NOMO-1 treated with dmso at 0.1 percent for 144 hours (cell line): ENCODE results near the gene TMLHE.
"Not testable (repeated sequence)": the region's sequence is repeated elsewhere in the genome, so short reads cannot be mapped to it uniquely, and the experiment has no call there.

ENCODE experiments used
- DNase-seq: peaks from one replicate; lab custom pipeline; 2025; ENCODE audit not compliant: unreplicated experiment; lab: John Stamatoyannopoulos, UW

TMLHE gene, protein sequence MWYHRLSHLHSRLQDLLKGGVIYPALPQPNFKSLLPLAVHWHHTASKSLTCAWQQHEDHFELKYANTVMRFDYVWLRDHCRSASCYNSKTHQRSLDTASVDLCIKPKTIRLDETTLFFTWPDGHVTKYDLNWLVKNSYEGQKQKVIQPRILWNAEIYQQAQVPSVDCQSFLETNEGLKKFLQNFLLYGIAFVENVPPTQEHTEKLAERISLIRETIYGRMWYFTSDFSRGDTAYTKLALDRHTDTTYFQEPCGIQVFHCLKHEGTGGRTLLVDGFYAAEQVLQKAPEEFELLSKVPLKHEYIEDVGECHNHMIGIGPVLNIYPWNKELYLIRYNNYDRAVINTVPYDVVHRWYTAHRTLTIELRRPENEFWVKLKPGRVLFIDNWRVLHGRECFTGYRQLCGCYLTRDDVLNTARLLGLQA

DNA sequence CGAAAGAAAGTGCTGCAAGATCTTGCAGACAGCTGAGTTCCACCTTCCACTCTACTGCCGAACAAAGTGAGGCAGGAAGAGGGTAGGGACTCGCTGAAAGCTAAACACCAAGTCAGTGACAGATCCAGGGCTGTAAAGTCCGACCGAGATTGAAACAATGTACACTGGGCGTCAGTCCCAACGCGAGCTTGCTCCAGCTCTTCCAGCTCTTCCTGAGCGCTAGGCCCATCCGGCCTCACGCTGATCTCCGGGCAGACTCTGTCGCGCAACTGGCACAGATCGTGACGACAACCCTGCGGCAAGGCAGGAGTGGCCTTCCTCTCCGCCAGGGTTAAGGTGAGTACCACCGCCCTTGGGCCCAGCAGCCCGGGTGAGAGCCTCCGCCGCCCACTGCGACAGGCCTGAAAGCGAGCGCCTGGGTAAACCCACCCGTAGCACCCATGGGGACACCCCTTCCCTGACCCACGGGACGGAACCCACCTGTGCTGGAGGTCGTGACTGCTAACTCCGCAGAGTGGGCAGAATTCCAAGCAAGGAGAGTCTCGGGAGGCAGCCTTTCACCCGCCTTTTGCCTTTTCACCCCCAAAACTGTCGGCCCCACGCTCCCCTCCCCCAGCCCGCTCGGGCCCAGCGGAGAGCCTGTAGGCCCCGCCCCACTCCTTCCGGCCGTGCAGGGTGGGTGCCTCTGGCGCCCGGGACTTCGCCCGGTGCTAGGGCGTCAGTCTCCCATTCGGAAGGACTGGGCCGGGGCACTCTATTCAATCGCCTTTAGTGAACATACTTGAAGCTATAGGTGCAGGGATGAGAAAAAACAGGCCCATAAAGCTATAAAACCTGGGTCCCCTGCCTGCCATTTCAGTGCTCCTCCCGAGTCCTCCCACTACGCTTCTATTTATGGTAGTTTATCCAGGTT lies at the start of gene TMLHE, which contains the start of gene SPRY3:
Gene TMLHE, minus strand, starts transcription at position 641 of the 913 bp plus-strand sequence. CDS start 67,676 bp downstream, outside the sequence.
Gene SPRY3, plus strand, starts transcription at position 275 of the 913 bp plus-strand sequence.
- DNase-seq: peak; percentile 27

DNA sequence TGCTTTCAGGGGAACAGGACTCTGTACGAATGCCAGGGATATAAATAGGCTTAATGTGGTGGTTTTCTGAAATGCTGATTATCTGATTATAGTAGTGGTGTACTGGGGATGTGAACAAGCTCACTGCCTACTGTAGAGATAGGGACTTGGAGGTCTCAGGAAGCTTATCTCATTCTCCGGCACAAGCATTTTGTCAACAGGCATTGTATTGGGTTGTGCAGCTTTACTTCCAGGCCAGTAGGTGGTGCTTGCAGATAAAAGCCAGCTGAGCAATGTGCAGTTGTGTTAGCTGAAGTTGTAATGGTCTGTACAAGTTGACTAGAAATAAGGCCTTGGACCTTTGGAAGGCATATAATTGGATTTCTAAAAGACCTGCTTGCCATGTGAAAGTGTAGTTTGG lies 49.5 kb upstream of the TMLHE start:
- no peak for DNase-seq

DNA sequence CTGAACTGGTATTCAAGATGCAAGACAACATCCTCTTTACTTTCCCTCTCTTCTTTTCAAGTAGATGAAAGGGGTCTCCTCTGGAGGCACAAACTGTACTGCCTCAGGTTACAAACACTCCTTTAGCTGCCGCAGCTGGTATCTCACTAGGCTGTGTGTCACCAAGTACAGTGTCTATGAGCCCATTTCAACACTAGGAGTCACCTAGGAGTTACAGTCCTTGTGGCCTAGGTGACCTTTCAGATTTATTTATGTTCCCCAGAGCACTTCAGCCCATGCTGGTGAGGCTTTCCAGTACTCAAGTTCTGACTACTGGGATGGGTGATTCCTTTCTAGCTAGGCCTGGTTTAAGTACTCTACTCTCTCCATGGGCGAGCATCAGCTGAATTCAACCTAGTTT lies 32.4 kb upstream of the TMLHE start:
- no peak for DNase-seq

DNA sequence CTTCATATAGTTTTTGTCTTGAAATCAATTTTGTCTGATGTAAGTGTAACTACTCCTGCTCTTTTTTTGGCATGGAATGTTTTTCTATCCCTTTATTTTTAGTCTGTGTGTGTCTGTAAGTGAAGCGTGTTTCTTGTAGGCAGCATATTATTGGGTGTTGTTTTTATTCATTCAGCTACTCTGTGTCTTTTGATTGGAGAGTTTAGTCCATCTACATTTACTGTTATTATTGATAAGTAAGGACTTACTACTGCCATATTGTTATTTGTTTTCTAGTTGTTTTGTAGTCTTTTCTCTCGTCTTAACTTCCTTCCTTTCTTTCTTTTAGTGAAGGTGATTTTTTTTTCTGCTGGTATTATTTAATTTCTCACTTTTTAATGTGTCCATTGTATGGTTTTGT lies 30.5 kb upstream of the TMLHE start:
- no peak for DNase-seq

DNA sequence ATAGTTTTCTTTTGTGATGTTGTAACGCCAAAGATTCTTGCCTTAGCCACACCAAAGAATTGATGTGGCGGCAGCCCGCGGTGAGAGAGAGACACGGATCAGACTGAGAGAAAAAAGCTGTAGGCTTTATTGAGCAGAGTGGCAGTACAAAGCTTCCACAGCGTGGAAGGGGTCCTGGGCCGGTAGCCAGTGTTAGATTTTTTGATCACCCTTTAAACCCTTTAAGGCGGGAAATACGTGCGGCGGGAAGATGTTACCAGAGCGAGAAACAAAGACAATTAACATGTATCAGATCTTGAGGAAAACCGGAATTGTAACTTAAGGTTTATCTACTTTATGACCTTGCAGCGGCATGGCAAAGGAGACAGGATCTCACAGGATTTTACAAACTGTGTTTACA lies 28.6 kb upstream of the TMLHE start:
- not testable (repeated sequence) for DNase-seq

DNA sequence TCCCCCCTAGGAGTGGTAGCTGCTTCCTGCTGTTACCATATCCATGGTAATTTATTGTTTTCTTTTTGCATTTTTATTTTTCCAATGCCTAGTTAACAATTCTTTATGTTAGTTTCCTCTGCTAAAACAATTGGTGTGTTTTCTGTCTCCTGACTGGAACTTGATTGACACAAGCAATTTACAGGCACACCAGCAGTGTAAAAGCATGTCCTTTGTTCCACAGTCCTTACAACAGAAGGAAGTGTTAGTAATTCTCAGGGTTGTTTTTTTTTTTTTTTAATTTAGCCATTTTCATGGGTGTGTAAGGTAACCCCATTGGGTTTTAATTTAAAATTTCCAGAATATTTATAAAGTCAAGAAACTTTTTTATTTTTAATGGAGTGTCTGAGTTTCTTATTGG lies 25.0 kb upstream of the TMLHE start:
- DNase-seq: no peak

DNA sequence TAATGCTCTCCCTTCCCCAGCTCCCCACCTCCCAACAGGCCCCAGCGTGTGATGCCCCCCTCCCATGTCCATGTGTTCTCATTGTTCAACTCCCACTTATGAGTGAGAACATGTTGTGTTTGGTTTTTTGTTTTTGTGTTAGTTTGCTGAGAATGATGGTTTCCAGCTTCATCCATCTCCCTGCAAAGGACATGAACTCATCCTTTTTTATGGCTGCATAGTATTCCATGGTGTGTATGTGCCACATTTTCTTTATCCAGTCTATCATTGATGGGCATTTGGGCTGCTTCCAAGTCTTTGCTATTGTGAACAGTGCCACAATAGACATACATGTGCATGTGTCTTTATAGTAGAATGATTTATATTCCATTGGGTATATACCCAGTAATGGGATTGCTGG lies 22.3 kb upstream of the TMLHE start:
- not testable (repeated sequence) for DNase-seq

DNA sequence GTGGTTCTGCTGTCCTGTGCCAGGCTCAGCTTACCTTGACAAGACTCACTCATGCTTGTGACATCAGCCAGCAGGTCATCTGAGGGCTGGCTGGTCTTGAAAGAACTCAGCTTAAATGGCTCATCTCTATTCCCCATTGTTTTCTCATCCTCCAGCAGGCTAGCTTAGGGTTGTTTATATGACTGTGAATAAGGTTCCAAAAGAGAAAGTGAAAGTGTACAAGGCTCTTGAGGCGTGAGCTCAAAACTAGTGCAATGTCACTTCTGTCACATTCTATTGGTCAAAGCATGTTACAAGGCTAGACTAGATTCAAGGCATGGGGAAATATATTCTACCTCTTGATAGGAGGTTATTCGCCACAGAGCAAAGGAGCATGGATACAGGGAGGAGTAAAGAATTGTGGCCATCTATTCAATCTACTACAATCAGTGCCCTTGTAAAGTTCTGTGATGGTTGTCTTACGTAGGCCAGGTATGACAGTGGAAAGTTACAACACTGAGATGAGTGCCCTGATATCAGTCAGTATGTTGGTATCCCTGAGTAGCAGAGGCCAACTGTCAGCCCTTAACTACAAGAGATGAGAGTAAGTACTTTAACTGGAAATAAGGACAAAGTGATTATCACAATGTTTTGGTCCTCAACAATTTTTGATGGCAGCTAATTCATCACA lies 19.8 kb upstream of the TMLHE start:
- no peak for DNase-seq

DNA sequence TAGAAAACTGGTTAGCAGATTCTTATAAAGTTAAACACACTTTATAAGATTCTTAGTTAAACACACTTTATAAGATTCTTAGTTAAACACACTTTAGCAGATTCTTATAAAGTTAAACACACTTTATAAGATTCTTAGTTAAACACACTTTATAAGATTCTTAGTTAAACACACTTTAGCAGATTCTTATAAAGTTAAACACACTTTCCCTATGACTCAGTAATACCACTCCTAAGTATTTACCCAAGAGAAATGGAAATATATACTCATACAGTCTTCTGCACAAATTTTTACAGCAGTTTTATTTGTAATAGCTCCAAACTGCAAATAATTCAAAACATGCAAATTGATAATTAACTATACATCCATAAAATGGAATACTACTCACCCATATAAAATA lies 7.4 kb upstream of the TMLHE start:
- not testable (repeated sequence) for DNase-seq

DNA sequence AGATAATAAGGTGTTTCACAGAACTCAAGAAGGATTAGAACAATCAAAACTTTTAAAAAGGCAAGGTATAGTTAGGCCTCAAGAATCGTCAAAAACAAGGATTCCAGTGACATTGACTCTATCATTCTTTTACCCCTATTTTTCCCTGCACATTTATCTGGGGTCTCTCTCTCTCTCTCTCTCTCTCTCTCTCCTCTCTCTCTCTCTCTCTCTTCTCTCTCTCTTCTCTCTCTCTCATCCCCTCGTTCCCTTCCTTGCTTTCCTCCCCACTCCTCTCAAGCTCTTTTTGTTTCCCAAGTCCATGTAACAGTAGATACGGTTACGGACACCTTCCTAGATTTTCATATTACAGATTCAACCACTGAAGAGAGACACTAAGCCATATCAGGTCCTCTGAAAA lies 3.2 kb upstream of the TMLHE start:
- DNase-seq: no peak

DNA sequence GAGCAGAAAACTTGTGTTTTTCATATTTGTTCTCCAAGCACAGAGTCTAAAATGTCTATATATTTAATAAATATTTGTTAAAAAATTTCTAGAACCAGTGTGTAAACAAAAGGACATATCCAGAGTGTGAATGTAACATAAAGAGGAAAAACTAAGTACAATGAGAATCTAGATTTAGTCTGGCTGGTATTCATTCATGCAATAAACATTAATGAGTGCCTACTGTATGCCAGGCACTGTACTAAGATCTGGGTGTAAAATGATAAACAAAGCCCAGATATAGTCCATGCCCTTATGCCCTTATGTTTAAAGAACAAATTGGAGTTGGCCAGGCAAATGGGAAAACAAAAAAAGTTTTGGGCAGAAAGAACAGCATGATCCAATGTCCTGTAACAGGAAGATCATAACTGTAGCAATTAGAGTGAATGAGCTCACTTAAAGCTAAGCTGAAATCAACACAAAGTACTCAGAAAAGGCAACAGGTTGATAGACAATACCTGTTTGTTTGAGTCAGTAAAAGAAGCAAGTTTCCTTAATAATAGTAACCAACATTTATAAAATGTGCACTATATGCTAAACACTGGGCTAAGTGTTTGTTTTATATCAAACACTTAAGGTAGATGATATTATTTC lies 1.3 kb upstream of the TMLHE start:
- no peak for DNase-seq

DNA sequence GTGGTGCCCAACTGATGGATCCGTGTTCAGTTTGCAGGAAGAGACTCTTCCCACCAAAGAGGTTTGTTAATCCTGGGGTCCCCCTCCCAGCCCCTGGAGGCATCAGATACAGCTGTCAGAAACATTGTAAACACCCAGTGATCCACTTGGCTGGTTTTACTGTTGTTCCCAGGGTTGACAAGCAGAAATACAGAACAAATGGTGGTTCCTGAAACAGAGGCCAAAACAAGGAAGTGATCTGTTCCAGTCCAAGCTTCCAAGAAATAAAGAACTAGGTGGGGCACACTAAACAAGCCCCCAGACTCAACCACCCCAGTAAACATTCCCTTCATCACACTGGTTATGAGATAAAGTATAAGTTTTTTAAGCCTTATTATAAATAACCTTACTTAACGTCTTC lies 1.4 kb downstream of the TMLHE start:
- no peak for DNase-seq

DNA sequence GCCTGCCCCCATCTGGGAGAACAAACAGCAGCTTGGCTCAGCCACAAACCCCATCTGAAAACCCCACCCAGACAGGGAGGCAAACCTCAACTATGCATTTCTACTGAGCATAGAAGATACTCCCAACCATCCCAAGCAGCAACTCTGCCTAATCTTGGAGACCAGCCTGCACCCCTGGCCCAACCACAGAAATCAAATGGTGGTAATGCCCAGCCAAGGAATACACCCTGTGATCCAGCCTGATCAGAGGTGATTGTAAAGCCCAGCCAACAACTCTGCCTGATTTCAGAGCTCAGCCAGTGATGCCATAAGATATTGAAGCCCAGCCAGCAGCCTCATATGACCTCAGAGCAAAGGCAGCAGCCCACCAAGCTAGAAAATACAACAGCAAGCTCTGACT lies 19.8 kb downstream of the TMLHE start:
- no peak for DNase-seq

DNA sequence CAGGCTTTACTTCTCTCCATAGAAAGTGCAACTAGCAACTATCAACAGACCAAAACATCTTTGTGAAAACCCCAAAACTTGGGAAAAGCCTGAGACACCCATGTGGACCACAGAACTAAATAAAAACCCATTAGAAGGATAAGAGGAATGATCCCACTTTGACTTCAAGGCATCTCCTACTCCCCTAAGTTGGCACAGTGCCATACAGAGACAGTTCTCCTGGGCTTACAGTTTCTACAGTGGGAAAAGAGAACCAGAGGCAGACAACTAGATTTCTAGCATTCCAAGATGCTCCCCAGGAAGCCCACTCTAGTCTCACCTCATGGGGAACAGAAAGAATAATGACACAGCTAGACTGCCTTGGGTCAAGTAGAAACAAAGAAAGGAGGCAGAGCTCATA lies 20.4 kb downstream of the TMLHE start:
- no peak for DNase-seq

DNA sequence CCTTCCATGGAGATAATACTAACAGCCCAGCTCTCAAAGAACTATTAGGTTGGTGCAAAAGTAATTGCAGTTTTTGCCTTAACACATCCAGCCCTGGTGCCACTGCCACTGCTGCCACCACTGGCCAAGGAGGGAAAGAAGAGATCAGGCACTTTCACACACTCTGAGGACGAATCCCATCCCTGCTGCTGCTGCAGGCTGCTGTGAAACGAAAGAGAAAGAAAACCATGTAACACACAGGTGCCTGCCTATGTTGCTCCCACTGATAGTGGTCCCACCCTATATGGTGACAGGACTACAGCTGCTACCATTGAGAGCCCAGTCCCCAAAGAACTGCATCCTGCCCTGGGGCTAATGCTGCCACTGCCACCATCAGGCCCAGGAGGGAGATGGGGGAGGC lies 35.1 kb downstream of the TMLHE start:
- no peak for DNase-seq

DNA sequence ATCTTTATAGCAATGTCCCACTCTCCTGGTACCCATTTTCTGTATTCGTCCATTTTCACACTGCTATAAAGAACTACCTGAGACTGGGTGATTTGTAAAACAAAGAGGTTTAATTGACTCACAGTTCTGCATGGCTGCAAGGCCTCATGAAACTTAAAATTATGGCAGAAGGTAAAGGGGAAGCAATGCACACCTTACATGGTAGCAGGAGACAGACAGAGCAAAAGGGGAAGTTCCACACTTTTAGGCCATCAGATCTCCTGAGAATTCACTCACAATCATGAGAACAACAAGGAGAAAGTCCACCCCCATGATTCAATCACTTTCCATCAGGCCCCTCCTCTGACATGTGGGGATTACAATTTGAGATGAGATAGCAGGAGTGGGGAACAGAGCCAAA lies 49.7 kb downstream of the TMLHE start:
- no peak for DNase-seq

DNA sequence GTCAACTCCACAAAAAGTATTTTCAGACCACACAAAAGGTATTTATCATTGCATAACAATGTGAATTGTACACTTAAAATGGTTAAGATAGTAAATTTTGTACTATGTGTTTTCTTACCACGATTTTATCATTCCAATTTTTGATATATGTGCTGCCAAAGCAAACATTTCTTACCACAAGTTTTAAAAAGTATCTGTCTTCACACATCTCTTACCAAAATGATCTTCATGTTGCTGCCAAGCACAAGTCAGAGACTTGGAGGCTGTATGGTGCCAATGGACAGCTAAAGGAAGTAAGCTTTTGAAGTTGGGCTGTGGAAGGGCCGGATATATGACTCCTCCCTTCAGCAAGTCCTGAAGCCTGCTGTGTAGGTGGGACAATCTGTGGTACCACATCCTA lies 67.9 kb downstream of the TMLHE start:
- no peak for DNase-seq

DNA sequence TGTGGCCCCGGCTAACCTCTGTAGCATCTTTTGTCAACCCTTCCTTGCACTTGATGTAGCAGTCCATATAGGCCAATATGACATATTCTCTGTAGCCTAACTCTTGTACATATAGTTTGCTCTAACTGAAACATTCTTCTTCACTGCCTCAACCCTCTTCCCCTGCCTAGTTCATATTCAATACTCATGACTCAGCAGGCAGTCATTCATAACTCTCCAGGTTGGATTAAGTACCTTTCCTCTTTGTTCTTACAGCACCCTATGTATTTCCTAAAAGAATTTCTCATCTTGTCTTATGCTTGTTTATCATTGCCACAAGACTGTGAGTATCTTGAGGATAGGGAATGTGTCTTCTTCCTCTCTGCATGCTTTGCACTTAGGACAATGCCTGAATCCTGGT lies 76.9 kb downstream of the TMLHE start:
- DNase-seq: no peak

DNA sequence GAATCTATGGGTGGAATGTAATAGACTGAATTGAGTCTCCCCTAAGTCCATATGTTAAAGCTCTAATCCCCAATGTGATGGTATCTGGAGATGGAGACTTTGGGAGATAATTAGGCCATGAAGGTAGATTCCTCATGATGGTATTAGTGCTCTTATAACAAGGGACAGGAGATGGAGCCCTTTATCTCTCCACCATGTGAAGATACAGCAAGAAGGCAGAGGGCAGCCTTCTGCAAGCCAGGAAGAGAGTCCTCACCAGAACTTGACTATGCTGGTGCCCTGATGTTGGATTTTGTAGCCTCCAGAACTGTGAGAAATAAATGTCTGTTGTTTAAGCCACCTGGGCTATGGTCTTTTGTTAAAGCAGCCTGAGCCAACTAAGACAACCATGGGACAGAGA lies 78.0 kb downstream of the TMLHE start:
- no peak for DNase-seq

DNA sequence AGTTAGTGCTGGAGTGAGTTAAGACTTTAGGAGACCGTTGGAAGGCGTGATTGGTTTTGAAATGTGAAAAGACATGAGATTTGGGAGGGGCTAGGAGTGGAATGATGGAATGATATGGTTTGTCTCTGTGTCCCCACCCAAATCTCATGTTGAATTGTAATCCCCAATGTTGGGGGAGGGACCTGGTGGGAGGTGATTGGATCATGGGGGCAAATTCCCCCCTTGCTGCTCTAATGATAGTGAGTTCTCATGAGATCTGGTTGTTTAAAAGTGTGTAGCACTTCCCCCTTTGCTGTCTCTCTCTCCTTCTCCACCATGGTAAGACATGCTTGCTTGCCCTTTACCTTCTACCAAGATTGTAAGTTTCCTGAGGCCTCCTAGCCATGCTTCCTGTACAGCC lies 85.7 kb downstream of the TMLHE start:
- not testable (repeated sequence) for DNase-seq

DNA sequence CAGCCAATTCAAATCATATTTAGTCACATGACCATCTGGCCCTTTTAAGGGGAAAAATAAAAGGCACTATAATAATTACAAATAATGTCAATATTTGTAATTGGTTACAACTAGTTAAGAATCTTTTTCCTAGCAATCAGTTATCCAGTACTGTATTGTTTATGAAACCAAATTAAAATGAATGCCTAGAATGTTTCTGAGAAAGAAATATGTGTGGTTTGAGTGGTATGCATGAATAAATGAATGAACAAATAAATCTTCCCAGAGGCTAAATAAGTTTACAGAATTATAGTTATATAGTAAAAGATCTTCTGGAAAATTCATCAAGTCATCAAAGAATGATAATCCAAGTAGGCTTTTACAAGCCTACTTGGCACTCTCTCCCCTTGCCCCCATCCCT lies 98.5 kb downstream of the TMLHE start:
- no peak for DNase-seq
